HPDE6-E6E7 (cell line): Measurements from ENCODE around the gene PIP5K1C.
A peak's percentile ranks its signal among the peaks of the same experiment; 100 is the strongest.
"Not testable (repeated sequence)": the region's sequence is repeated elsewhere in the genome, so short reads cannot be mapped to it uniquely, and the experiment has no call there.

ENCODE experiments used
- DNase-seq: peaks from one replicate; pipeline ENCODE4 v3.0.0; 2011; ENCODE audit warnings: missing footprints; ENCODE audit errors: extremely low spot score

The PIP5K1C gene

GRCh38 chr19:3673506-3674439 is 26.5 kb downstream of the PIP5K1C start:
- DNase-seq, result no peak

GRCh38 chr19:3672993-3673392 is 27.3 kb downstream of the PIP5K1C start:
- DNase-seq, result no peak

GRCh38 chr19:3672575-3672948 is 27.7 kb downstream of the PIP5K1C start:
- no peak for DNase-seq

GRCh38 chr19:3671680-3672574 is 28.3 kb downstream of the PIP5K1C start:
- DNase-seq, result no peak

GRCh38 chr19:3670796-3671679 is 29.2 kb downstream of the PIP5K1C start:
- no peak for DNase-seq

GRCh38 chr19:3669947-3670795 is 30.1 kb downstream of the PIP5K1C start:
- no peak for DNase-seq

- DNase-seq, result no peak
These were observed 31.0 kb downstream of the PIP5K1C start for GRCh38 chr19:3669082-3669946.

GRCh38 chr19:3668331-3669081 is 31.8 kb downstream of the PIP5K1C start:
- no peak for DNase-seq

GRCh38 chr19:3667766-3668165 is 32.5 kb downstream of the PIP5K1C start:
- DNase-seq, result no peak

GRCh38 chr19:3667037-3667638 is 33.1 kb downstream of the PIP5K1C start:
- DNase-seq, result no peak

- DNase-seq, result not testable (repeated sequence)
These were observed 33.8 kb downstream of the PIP5K1C start for GRCh38 chr19:3666545-3666856.

- peak; percentile 37 for DNase-seq
These were observed 34.4 kb downstream of the PIP5K1C start for GRCh38 chr19:3665681-3666544.

- no peak for DNase-seq
These were observed 35.2 kb downstream of the PIP5K1C start for GRCh38 chr19:3664879-3665642.

- no peak for DNase-seq
These were observed 36.4 kb downstream of the PIP5K1C start for GRCh38 chr19:3663838-3664237.

- DNase-seq, result no peak
These were observed 38.7 kb downstream of the PIP5K1C start for GRCh38 chr19:3661284-3662238.
